Measurements from ENCODE around the gene LDLRAD4.
"Not testable (repeated sequence)": the region's sequence is repeated elsewhere in the genome, so short reads cannot be mapped to it uniquely, and the experiment has no call there.

GRCh38 chr18:13690060-13690459 is 471.5 kb downstream of the LDLRAD4 start:
- not testable (repeated sequence) for TF ChIP-seq CTCF (IDR thresholded peaks at IDR 0.05); EZH2 (IDR thresholded peaks at IDR 0.05; ENCODE audit: borderline replicate concordance, insufficient read depth, low read depth, low read length, poor library complexity, severe bottlenecking)
